HUES48 (cell line): ENCODE measurements around the gene SULT1A3.
A peak's percentile ranks its signal among the peaks of the same experiment; 100 is the strongest.

Source experiments
- H3K27ac ChIP-seq: one replicate; pipeline ENCODE4 v1.7.0; 2013; ENCODE audit warnings: low read depth, low read length, inconsistent platforms
- H3K27me3 ChIP-seq: 2 replicates; pipeline ENCODE4 v1.6.1; 2013; ENCODE audit warnings: mild to moderate bottlenecking, low read length; ENCODE audit not compliant: control insufficient read depth, insufficient read depth
- H3K36me3 ChIP-seq: 2 replicates; pipeline ENCODE4 v1.6.1; 2013; ENCODE audit warnings: low read length; ENCODE audit not compliant: control insufficient read depth, insufficient read depth
- H3K4me1 ChIP-seq: 2 replicates; pipeline ENCODE4 v1.6.1; 2013; ENCODE audit warnings: mild to moderate bottlenecking, low read length; ENCODE audit not compliant: control insufficient read depth, insufficient read depth
- H3K4me3 ChIP-seq: 2 replicates; pipeline ENCODE4 v1.5.1; 2013; ENCODE audit warnings: mild to moderate bottlenecking, low read depth, low read length
- H3K9ac ChIP-seq: 2 replicates; pipeline ENCODE4 v1.6.1; 2013; ENCODE audit warnings: mild to moderate bottlenecking, low read depth, low read length, moderate library complexity
- H3K9me3 ChIP-seq: 2 replicates; pipeline ENCODE4 v1.6.1; 2013; ENCODE audit warnings: low read length; ENCODE audit not compliant: control insufficient read depth, insufficient read depth

SULT1A3 gene

GRCh38 chr16:30179195-30179594 is 19.9 kb upstream of the SULT1A3 start:
- Histone ChIP-seq H3K27me3 (peaks cover 5% of the 10 kb centered on the region), H3K9me3 (no peaks in the 10 kb centered on the region)

GRCh38 chr16:30179931-30180330 is 19.1 kb upstream of the SULT1A3 start:
- no peak overlapping the region for H3K4me3 ChIP-seq
- no peak overlapping the region for H3K27ac ChIP-seq
- no peaks in the 10 kb centered on the region for H3K4me1 ChIP-seq
- H3K36me3 ChIP-seq, result no peaks in the 10 kb centered on the region
- H3K9me3 ChIP-seq, result no peaks in the 10 kb centered on the region
- H3K27me3 ChIP-seq, result peaks cover 11% of the 10 kb centered on the region
- H3K9ac ChIP-seq, result no peak overlapping the region

More at GRCh38 chr16:30179195-30179594, 19.9 kb upstream of the SULT1A3 start:
- Histone ChIP-seq H3K36me3 (no peaks in the 10 kb centered on the region), H3K4me3 (no peak overlapping the region), H3K4me1 (no peaks in the 10 kb centered on the region), H3K9ac (no peak overlapping the region), H3K27ac (no peak overlapping the region)

GRCh38 chr16:30180741-30181140 is 18.3 kb upstream of the SULT1A3 start:
- peaks cover 11% of the 10 kb centered on the region for H3K27me3 ChIP-seq
- no peak overlapping the region for H3K27ac ChIP-seq
- no peak overlapping the region for H3K9ac ChIP-seq
- H3K9me3 ChIP-seq, result no peaks in the 10 kb centered on the region
- no peaks in the 10 kb centered on the region for H3K36me3 ChIP-seq
- H3K4me1 ChIP-seq, result no peaks in the 10 kb centered on the region
- no peak overlapping the region for H3K4me3 ChIP-seq

GRCh38 chr16:30183233-30184095 is 15.6 kb upstream of the SULT1A3 start, which contains the start of gene CORO1A:
CORO1A (plus strand) TSS chr16:30183602; CDS start chr16:30185210, 1,608 bp downstream.
- Histone ChIP-seq H3K4me1 (no peaks in the 10 kb centered on the region), H3K36me3 (no peaks in the 10 kb centered on the region), H3K27me3 (peaks cover 11% of the 10 kb centered on the region), H3K27ac (no peak within 1 kb of the TSS), H3K4me3 (peak within 1 kb of the TSS; percentile 69), H3K9ac (no peak within 1 kb of the TSS), H3K9me3 (no peaks in the 10 kb centered on the region)

- H3K27ac ChIP-seq, result no peak overlapping the region
- no peaks in the 10 kb centered on the region for H3K4me1 ChIP-seq
- peak overlapping the region; percentile 69; the same call in 1 of the 2 replicates for H3K4me3 ChIP-seq
- H3K27me3 ChIP-seq, result peaks cover 11% of the 10 kb centered on the region
- H3K36me3 ChIP-seq, result no peaks in the 10 kb centered on the region
- no peaks in the 10 kb centered on the region for H3K9me3 ChIP-seq
- H3K9ac ChIP-seq, result no peak overlapping the region
These were observed 14.8 kb upstream of the SULT1A3 start for GRCh38 chr16:30184096-30184890.

- Histone ChIP-seq H3K27me3 (peaks cover 11% of the 10 kb centered on the region), H3K9me3 (no peaks in the 10 kb centered on the region), H3K36me3 (no peaks in the 10 kb centered on the region), H3K4me1 (no peaks in the 10 kb centered on the region), H3K4me3 (no peak overlapping the region), H3K9ac (no peak overlapping the region), H3K27ac (no peak overlapping the region)
These were observed 14.0 kb upstream of the SULT1A3 start for GRCh38 chr16:30184891-30185682.

- H3K9me3 ChIP-seq, result no peaks in the 10 kb centered on the region
- no peak overlapping the region for H3K27ac ChIP-seq
- peaks cover 11% of the 10 kb centered on the region for H3K27me3 ChIP-seq
- no peaks in the 10 kb centered on the region for H3K4me1 ChIP-seq
- H3K36me3 ChIP-seq, result no peaks in the 10 kb centered on the region
- H3K4me3 ChIP-seq, result no peak overlapping the region
- no peak overlapping the region for H3K9ac ChIP-seq
These were observed 13.2 kb upstream of the SULT1A3 start for GRCh38 chr16:30185683-30186421.

- no peak overlapping the region for H3K27ac ChIP-seq
- no peak overlapping the region for H3K4me3 ChIP-seq
- no peaks in the 10 kb centered on the region for H3K36me3 ChIP-seq
- H3K27me3 ChIP-seq, result peaks cover 11% of the 10 kb centered on the region
- no peaks in the 10 kb centered on the region for H3K9me3 ChIP-seq
- no peak overlapping the region for H3K9ac ChIP-seq
- H3K4me1 ChIP-seq, result no peaks in the 10 kb centered on the region
These were observed 12.6 kb upstream of the SULT1A3 start for GRCh38 chr16:30186444-30186781.

- no peaks in the 10 kb centered on the region for H3K36me3 ChIP-seq
- no peaks in the 10 kb centered on the region for H3K4me1 ChIP-seq
- H3K27me3 ChIP-seq, result peaks cover 11% of the 10 kb centered on the region
- no peak overlapping the region for H3K9ac ChIP-seq
- H3K4me3 ChIP-seq, result no peak overlapping the region
- no peak overlapping the region for H3K27ac ChIP-seq
- no peaks in the 10 kb centered on the region for H3K9me3 ChIP-seq
These were observed 12.1 kb upstream of the SULT1A3 start for GRCh38 chr16:30186782-30187555.

GRCh38 chr16:30187556-30187865 is 11.5 kb upstream of the SULT1A3 start:
- no peak overlapping the region for H3K9ac ChIP-seq

More at GRCh38 chr16:30187556-30187865, 11.5 kb upstream of the SULT1A3 start:
- Histone ChIP-seq H3K36me3 (no peaks in the 10 kb centered on the region), H3K27ac (no peak overlapping the region), H3K4me1 (no peaks in the 10 kb centered on the region), H3K4me3 (no peak overlapping the region), H3K27me3 (peaks cover 8% of the 10 kb centered on the region), H3K9me3 (no peaks in the 10 kb centered on the region)
